H4 (cell line): ENCODE measurements around the gene NBPF1. TPM values are rescaled to one million over a fixed set of nuclear protein-coding genes. Genes with fewer than 3 reads are reported as not detected.
"Not testable (repeated sequence)": the region's sequence is repeated elsewhere in the genome, so short reads cannot be mapped to it uniquely, and the experiment has no call there.

Source experiments
- DNase-seq: peaks from one replicate; pipeline ENCODE4 v3.0.0-alpha.2; 2015; ENCODE audit warnings: low spot score
- total RNA-seq: library from RNA; depleted of rRNA; stranded (reverse); fragments of >200 nt; shearing (Covaris generic); gene quantifications from 2 replicates; pipeline ENCODE4 v1.2.3, GENCODE V29; 2014

The NBPF1 gene
- total RNA-seq, 1 experiment from 2014 or later: 20.9 TPM

DNA sequence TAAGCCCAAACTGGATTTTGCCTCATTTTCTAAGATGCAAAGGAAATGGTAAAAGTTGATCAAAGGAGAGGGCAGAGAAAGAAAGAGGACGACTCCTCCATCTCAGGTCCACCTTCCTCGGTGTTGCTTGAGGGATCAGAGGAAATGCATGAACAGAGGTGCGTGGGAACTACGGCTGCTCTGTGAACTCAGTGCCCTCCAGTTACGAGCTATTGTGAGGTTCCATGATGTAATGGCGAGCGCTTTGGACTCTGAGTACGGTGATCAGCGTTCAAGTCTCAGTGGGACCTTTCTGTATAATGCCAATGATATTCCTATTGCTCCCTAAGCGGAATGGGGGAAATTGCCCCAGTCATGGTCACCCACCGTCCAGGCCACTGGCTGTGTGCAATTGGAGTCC is 60.1 kb downstream of the NBPF1 start:
- DNase-seq: not testable (repeated sequence)

DNA sequence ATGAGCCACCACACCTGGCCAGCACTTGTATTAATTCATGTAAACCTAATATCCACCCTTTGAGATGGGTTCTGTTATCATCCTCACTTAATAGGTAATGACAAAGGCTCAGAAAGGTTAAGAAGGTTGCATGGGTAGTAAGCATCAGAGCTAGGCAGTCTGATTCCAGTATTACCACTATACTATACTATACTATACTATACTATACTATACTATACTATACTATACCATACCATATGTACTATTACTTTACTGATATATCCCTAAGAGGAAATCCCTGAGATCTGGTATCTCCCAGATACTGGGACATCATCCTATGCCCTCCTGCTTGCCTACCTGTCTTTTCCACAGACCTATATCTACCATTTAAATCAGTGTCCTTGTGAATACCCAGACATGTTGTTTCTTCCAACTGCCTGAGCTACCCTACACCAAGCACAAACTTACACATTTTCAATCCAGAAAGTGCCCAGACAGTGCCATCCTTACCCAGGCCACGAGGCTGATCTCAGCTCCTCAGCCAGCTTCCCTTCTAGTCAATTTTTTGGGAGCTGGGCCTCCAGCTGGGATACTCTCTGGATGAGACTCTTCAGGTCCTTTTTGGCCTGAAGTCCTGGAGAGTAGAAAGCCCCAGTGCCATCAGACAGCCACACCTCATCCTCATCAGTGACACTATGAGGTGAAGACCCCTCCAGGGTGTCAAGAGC is 63.0 kb downstream of the NBPF1 start:
- DNase-seq: not testable (repeated sequence)

DNA sequence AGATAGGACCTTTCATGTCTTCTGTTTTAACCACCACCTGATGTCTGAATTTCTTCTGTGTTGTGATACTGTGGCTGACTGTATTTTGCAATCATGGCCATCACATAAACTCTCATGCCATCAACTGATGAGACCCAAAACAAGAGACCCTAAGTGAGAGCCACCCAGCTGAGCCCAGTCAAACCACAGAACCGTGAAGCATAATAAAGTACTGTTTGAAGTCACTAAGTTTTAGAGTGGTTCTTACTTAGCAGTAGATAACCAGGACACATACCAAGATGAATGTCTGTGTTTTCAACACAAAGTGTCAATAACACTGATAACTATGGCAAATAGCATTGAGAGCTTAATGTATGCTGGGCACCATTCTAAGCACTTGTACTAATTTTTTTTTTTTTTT is 63.8 kb downstream of the NBPF1 start:
- not testable (repeated sequence) for DNase-seq

DNA sequence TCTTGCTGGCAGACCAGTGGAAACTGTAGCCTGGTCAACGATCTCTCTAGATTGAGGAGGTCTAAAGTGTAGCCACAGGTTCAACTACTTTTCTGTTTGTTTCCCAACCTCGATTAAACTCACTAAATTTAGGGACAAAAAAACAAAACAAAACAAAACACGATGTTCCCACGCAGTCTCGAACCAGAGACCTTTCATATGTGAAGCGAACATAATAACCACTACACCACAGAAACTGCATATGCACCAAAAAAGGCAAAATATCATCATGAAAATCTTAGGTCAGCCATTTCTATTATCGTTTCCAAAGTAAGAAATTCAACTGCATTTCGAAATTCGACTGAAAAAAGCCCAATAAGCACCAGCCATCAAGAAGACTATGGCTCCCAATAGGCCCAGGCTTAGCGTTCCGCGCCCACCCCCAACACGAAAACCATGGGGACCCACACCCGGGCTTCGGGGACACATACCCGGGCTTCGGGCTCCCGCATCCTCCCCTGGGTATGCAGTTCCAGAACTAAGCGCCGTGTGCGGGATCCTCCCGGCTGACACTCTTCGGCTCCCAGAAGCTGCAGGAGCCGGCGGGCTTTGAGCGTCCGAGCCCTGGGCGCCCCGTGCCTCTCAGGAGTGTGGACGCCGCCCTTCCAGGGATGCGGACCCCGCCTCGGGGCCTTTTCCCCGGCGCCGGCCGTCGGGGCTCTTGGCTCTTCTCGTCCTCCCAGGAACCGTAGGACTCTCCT is 65.7 kb downstream of the NBPF1 start:
- DNase-seq: not testable (repeated sequence)

DNA sequence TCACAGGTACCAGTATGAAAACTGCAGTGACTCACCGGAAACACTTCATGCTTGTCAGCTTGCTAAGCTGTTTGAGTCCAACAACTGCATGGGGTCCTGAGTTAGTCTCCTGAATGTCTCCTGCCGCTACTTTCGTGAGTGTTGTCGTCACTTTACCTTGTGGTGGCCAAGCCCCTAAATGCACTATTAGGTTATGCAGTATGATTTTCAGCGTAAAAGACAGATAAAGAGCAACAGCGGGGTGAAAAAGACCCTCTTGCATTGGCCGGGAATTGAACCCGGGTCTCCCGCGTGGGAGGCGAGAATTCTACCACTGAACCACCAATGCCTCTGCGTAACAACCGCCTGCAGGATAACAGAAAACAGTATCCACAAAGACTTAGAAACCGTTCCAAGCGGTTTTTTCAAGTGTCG is 67.7 kb downstream of the NBPF1 start:
- peak; percentile 37 for DNase-seq

DNA sequence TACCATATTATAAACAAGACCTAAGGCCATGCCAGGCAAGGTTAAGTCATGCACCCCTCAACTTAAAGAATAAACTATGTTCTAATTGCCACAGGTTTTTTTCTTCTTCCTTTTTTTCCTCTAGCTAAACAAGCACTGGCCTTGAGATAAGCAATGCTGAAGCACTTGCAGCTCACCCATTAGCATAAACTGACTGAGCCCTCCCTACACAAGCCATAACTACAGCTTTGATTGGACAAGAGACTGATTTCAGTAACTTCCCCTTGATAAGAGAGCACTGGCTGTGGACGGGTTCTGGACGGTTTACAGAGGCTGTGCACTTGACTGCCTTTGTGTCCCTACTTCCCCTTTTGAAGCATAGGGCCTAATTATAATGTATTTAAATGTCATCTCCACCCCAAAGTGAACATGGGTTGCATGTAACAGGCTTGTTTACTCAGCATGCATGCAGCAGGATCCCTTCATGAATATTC is 72.9 kb downstream of the NBPF1 start:
- DNase-seq: not testable (repeated sequence)

DNA sequence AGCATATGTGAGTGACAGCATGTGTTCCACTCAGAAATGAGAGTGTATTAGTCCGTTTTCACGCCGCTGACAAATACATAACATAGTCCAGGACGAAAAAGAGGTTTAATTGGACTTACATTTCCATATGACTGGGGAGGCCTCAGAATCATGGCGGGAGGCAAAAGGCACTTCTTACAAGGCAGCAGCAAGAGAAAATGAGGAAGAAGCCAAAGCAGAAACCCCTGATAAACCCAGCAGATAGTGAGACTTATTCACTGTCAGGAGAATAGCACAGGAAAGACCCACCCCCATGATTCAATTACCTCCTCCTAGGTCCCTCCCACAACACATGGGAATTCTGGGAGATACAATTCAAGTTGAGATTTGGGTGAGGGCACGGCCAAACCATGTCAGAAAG is 75.8 kb downstream of the NBPF1 start:
- DNase-seq: not testable (repeated sequence)

DNA sequence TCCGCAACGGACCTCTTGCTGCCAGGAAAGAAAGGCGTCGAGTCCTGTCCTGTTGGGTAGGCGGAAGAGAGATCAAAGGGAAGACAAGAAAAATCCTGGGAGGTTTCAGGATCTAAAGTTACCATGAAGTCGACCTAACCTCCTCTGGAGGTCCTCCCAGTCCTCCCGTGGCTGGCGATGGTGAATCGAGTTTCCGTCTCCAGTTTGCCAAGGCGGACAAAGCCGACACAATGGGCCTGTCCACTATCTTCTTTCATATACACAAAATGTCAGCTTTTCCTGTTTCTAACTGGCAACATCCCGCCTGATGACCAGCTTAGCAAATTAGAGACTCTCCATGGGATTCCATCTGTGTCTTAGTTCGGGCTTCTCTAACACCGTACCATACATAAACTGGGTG is 76.6 kb downstream of the NBPF1 start:
- DNase-seq: not testable (repeated sequence)

DNA sequence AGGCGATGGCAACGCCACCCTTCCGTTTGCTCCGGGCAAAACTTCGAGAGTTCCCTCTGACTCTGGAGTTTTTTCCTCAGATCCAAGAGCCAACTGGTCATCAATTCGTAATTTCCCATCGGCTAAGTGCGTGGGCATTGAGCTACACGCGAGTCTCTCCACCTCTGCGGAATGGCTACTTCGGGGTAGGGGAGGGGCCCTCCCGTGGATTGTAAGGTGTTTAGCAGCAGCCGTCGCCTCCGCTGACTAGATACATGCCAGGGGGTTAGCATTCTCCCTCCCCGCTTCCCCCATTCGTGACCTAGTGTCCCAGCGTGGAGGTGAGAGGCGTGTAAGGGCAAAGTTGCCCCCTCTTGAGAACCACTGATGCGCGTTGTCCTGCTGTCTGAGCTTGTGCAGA is 77.5 kb downstream of the NBPF1 start:
- not testable (repeated sequence) for DNase-seq

DNA sequence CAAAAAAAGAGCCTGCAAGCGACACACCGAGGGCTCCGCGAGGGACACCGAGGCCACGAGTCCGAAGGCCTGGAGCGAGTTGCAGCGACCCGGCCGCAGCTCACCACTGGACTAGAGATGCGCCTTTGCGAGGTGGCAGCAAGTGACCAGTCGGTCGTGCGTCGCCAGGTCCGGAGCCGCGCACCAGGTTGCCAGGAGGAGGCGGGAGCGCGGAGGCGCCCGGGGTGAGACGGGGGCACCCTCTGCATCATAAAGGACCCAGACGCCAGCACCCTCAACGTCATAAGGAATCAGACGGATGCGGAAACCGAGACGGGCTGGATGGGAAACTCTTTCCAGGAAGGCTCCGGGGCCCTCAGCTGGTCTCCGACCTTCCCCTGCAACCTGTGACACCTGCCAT is 77.9 kb downstream of the NBPF1 start:
- DNase-seq: not testable (repeated sequence)

DNA sequence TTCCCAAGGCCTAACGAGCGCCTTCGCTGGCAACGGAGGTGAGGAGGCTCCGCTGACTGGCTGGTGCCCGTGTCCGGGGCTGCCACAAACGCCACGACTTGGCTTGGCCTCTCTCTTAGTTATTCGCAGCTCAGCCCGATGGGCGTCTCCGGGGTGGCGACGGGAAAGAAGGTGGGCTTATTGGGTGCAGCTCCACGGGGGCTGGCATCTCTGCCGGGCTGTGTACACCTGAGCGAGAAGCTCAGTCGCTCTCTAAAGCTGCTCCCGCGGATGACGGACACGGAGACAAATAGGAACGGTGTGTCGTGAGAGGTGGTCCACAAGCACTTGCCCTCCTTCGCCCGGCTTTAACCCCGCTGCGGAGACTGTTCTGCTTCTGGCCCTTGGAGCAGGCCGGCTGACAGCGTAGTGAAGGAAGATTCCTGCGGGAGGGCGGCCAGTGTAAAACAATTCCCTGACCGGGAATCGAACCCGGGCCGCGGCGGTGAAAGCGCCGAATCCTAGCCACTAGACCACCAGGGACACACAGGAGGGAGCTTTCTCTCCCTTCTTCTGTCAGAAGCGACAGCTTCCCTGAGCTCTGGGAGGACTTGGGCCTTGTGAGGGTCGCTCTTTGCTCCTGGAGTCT is 78.4 kb downstream of the NBPF1 start:
- DNase-seq: peak; percentile 21

DNA sequence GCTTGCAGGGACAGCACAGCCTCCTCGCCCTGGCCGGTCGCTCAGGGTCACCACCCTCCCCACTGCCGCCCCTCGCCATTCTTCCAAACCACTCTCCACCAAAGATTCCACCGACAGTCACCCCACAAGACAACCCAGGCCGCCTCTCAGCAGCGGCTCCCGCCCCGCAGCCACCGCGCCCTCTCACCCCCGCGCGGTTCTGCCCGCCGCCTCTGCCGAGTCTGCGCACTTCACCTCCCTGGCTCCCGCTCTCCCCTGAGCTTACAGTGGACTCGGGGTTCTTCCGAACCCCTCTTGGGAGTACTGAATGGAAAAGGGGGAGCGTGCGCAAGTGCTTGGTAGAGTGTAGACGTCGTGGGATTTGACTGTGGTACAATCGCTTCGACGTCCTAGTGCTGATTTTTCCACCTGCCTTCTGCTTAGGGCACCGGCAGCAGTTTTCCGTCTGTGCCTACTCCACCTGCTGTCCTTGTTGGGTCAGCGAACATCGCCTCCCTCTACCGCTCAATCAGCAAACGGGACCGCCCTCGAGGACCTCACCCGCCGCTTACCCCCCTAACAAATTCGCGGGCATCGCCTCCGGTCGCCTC is 79.0 kb downstream of the NBPF1 start:
- not testable (repeated sequence) for DNase-seq

DNA sequence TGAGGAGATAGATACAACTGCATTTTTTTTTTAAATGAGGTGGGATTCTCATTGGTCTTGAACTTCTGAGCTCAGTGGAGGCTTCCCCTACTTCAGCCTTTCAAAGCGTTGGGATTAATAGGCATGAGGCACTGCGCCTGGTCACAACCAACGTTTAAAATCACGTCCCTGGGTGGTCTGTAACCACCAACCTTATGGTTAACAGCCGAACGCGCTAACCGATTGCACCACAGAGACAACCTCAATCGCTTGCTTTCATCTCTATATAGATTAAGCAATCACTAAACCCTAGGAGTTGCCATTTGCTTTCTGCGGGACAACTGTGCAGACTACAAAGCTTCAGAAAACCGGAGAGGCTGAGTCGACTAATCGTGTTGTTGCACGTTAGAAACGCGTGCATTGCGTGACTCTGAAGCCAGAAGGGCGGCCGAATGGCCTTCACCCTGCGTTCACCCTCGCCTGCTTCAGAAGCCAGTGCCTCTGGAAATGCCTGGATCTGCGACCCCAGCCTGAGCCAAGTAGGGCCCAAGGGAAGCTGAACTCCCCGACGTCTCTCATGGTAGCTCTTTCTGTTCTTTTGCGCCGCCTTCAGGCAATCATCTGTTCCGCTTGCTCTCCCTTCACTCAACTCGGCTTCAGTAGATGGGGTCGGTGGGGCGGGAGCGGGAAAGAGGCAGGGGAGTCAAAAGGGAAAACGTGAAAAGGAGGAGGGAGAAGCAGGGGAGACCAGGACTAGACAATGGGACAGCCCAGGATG is 81.0 kb downstream of the NBPF1 start:
- not testable (repeated sequence) for DNase-seq

DNA sequence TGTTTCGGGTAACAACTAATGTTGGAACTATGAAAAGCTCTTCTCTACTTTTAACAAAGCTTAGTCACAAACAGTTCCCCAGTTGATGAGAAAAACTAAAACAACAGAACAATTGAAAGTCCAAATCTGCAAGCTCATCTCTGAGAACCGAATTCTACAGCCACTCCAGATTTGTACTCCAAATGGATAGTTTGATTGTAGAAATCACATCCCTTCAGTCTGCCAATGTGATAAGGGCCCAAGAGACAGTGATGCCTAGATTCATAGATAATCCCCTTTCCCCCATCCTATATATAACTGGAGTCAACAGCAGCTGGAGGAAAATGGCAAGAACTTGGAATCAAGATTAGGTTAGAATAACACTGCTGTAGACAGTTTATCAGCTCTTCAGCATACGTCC is 85.0 kb downstream of the NBPF1 start:
- DNase-seq: not testable (repeated sequence)

DNA sequence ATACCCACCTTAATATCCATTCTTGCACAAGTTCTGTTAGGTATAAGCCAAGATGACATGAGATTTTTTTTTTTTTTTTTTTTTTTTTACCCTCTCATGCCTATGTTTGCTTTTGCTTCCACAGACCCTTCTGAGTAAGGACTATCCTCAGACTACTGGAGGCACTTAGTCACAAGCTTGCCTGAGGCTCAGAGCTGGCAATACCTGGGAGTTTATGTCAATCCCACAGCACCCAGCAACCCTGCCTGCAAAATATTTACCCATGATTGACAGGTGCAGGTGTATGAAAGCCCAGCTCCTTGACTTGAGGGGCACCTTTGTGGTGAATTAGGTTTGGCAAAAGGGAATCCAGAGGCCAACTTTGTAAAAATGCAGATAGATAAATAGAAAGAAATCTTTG is 87.6 kb downstream of the NBPF1 start:
- not testable (repeated sequence) for DNase-seq

DNA sequence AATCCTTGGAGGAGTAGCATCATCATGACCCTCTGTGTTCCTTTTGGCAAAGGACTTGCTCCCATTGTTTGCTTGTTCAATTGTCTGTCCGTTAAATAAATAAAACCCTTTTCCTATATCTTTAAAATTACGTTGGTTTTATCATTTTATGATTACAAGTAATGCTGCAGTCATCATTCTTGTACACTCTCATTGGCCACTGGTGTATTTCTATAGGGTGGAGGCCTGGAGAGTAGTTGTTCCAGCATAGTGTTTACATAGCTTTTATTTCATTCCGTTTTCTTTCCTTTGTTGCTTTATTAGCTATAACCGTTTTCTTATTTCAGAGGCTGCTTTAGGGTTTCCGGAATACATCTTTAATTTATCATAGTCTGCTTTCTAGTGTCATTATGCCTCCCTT is 91.7 kb downstream of the NBPF1 start:
- DNase-seq: not testable (repeated sequence)

DNA sequence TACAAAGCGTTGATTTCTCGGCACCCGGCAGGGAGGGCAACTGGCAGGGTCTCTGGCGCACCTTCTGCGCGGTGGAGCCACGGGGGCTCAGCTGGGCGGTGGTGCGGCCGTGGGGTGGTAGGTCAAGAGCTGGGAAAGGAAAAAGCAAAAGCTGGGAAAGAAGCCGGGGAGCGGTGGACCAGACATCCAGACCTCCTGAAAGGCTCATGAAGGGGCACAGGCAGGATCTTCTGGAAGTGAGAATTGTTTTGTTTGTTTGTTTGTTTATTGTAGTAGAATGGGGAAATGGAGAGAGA is 92.1 kb downstream of the NBPF1 start:
- no peak for DNase-seq

DNA sequence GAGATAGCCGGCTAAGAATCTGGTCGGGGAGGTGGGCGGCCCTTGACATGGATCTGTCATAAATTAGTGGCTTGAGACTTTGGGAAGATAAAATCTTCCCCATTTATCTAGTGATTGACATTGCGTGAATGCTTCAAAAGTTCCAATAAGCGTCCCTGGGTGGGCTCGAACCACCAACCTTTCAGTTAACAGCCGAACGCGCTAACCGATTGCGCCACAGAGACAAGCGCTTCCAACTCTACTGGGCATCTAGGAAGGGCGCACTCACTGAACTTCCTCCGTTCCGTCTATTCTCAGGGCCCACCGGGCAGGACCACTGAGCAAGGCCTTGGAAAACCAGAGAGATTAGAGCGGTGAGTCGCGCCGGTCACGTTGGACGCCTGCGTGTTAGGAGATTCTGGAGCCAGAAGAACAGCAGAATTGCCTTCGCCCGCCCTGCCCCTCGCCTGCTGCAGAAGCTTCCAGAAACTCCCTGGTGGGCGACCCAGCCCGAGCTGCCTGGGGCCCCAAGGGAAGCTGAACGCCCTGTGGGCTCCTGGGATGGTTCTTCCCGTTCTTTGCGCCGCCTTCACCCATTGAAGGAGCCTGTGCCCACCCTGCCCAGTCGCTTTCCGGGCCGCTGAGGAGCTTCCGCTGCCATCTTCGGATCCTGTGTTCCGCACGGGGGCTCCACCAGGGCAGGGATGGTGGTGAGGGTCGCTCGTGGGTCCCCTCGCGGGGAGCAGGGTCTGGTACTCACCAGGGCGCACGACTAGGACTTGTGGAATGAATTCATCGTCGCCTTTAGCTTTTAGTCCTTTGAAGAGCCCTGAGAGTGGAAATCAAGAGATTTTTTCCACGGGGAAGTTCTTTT is 92.7 kb downstream of the NBPF1 start:
- not testable (repeated sequence) for DNase-seq

DNA sequence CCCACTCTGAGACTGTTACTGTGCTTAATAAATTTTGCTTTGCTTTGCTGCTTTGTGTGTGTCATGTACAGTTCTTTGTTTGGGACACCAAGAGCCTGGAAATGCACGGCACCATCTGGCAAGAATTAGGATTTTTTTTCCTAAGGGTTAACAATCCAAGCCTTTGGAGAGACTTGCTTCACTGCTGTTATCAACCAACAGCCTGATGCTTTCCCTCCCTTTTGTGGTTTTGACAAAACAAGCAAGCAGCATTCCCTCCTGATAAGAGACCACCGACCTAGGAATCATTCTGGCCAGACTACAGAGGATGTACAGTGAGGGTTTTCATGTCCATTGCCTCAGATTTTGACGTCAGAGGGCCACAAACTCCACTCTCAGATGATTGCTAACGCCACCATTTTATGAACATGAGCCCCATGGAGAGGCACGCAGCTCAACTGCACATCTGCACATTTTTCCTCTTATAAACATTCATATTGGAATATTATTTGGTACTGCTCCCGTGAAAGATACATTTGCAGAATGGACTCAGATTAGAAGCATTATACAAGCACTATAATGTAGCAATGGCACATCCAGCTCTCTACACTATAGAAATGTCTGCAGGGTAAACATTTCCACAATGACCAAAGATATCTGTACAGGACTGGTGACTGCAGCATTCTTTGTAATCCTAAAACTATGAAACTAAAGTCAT is 94.0 kb downstream of the NBPF1 start:
- DNase-seq: not testable (repeated sequence)

DNA sequence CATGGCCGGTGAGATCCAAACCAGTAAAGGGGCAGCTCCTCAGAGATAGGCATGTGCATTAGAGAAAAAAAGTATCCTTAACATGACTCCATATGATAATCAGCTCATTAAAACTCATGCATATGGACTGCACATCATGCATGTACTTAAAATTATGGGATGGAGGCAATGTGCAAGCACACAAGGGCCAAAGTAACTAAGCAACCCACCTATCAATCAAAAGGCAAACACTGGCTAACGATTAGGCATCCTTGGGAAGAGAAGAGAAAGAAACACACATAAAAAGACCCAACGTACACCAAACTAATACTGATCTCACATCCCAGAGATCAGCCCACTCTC is 94.5 kb downstream of the NBPF1 start:
- not testable (repeated sequence) for DNase-seq
